GM23338 (cell line): ENCODE data around the gene BRD9. TPM values are rescaled to one million over a fixed set of nuclear protein-coding genes. Genes with fewer than 3 reads are reported as not detected.

Experiments
- ATAC-seq: fragments of 200-7000 bp; cut with Tn5 transposase; 3 replicates; pipeline ENCODE4 v1.9.1; 2020
- DNase-seq: peaks from one replicate; pipeline ENCODE4 v3.0.0-alpha.2; 2015; ENCODE audit warnings: low spot score
- H2AFZ ChIP-seq: fragments of 200-600 bp; sonication (generic); 2 replicates; pipeline ENCODE4 v1.8.0; 2016; ENCODE audit warnings: antibody characterized with exemption, mild to moderate bottlenecking, moderate library complexity
- H3F3A ChIP-seq: fragments of 200-600 bp; sonication (generic); replicated peaks from 2 replicates; pipeline ENCODE4 v1.8.0; 2017; ENCODE audit warnings: antibody characterized with exemption, mixed run types, low read depth
- H3K27ac ChIP-seq: fragments of 200-600 bp; sonication (generic); 2 replicates; pipeline ENCODE4 v1.6.1; 2016; ENCODE audit warnings: low read depth
- H3K27me3 ChIP-seq: fragments of 200-600 bp; sonication (generic); 2 replicates; pipeline ENCODE4 v1.8.0; 2016; ENCODE audit warnings: mild to moderate bottlenecking, mixed run types, moderate library complexity; ENCODE audit not compliant: insufficient read depth
- H3K36me3 ChIP-seq: fragments of 200-600 bp; sonication (generic); 2 replicates; pipeline ENCODE4 v1.8.0; 2016; ENCODE audit warnings: mild to moderate bottlenecking; ENCODE audit not compliant: insufficient read depth
- H3K4me1 ChIP-seq: fragments of 200-600 bp; sonication (generic); 2 replicates; pipeline ENCODE4 v1.8.0; 2016; ENCODE audit warnings: mild to moderate bottlenecking, moderate library complexity; ENCODE audit not compliant: insufficient read depth
- H3K4me2 ChIP-seq: fragments of 200-600 bp; sonication (generic); 2 replicates; pipeline ENCODE4 v1.7.1; 2017; ENCODE audit warnings: mixed run types
- H3K4me3 ChIP-seq: fragments of 200-600 bp; sonication (generic); 2 replicates; pipeline ENCODE4 v1.6.1; 2016; ENCODE audit warnings: mixed run types
- H3K79me2 ChIP-seq: fragments of 200-600 bp; sonication (generic); replicated peaks from 2 replicates; pipeline ENCODE4 v1.8.0; 2017; ENCODE audit warnings: mild to moderate bottlenecking; ENCODE audit not compliant: insufficient read depth
- H3K9me2 ChIP-seq: fragments of 200-600 bp; sonication (generic); 2 replicates; pipeline ENCODE4 v1.8.0; 2017; ENCODE audit not compliant: insufficient read depth
- H4K20me1 ChIP-seq: fragments of 200-600 bp; sonication (generic); replicated peaks from 2 replicates; pipeline ENCODE4 v1.8.0; 2017; ENCODE audit warnings: mild to moderate bottlenecking; ENCODE audit not compliant: insufficient read depth
- H3K27ac Mint-ChIP-seq: 2 replicates; pipeline ENCODE4 v1.8.0; 2020; ENCODE audit warnings: inconsistent platforms, mild to moderate bottlenecking, moderate library complexity, mixed read lengths
- H3K27me3 Mint-ChIP-seq: 3 replicates; pipeline ENCODE4 v1.8.0; 2022; ENCODE audit warnings: low read depth, mild to moderate bottlenecking, moderate library complexity, mixed read lengths, inconsistent platforms; ENCODE audit not compliant: insufficient read depth, poor library complexity
- H3K36me3 Mint-ChIP-seq: 3 replicates; pipeline ENCODE4 v1.8.0; 2021; ENCODE audit warnings: low read depth, mild to moderate bottlenecking, inconsistent platforms, moderate library complexity, mixed read lengths
- H3K4me1 Mint-ChIP-seq: 3 replicates; pipeline ENCODE4 v1.8.0; 2020; ENCODE audit warnings: mild to moderate bottlenecking, inconsistent platforms, mixed read lengths
- H3K4me3 Mint-ChIP-seq: 3 replicates; pipeline ENCODE4 v1.8.0; 2021; ENCODE audit warnings: moderate library complexity, mild to moderate bottlenecking, inconsistent platforms, mixed read lengths
- H3K9me3 Mint-ChIP-seq: 3 replicates; pipeline ENCODE4 v1.8.0; 2020; ENCODE audit warnings: moderate library complexity, mild to moderate bottlenecking, inconsistent platforms, mixed read lengths
- NANOG ChIP-seq: IDR thresholded peaks from 2 replicates; pipeline ENCODE4 v1.6.1; 2016; ENCODE audit warnings: antibody characterized with exemption, borderline replicate concordance
- polyA plus RNA-seq: library from polyadenylated mRNA; unstranded; fragments of >200 nt; fragmentation: Nextera tagmentation; extraction: Ambion mirVana; gene quantifications from 2 replicates; pipeline ENCODE4 v1.2.1, GENCODE V29; 2016
- total RNA-seq: library from RNA; depleted of rRNA; stranded (reverse); fragments of >200 nt; shearing (Covaris generic); gene quantifications from 2 replicates; pipeline ENCODE4 v1.2.3, GENCODE V29; 2014
- TF ChIP-seq, protein P1 (sequence below): fragments of 250-450 bp; sonication (Bioruptor Pico); IDR thresholded peaks from 2 replicates; pipeline ENCODE4 v1.5.0; 2020; ENCODE audit warnings: mild to moderate bottlenecking, moderate library complexity
- TF ChIP-seq, protein P2 (sequence below), 2 experiments: fragments of 200-600 bp in 1 of 2; sonication (generic) in 1 of 2; conservative IDR thresholded peaks; 2 replicates each; pipeline versions ENCODE4 v1.5.1 to v1.6.1; 2016 to 2017; ENCODE audit warnings: antibody characterized with exemption in 2 of 2, low read depth in 2 of 2, mild to moderate bottlenecking in 2 of 2, moderate library complexity in 1 of 2
- TF ChIP-seq, protein P3 (sequence below): IDR thresholded peaks from 2 replicates; pipeline ENCODE4 v1.6.1; 2016; ENCODE audit warnings: antibody characterized with exemption

The BRD9 gene
- total and polyA plus RNA-seq, 2 experiments from 2014 or later = 32.9 to 54.7 TPM

DNA sequence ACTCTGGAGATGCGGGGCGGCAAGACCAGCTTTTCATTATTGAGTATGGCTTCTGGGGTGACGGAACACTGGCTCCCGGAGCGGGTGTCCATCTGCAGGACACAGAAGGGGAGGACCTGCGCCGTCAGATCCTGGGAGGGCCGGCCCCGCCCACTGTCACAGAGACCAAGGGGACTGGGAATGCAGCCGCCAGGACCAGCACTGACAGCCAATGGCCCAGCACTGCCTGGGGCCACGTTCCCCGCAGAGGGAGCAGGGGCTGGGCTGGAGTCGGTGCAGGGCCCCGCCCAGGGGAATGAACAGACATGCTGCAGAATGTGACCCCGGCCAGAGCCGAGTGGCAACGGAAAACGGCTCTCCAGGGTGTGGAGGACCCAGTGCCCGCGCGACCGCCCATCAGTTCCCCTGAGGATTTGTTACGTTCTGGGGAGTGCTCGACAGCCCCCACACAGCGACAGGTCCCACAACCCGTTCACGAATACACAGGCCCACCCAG is 42.0 kb downstream of the BRD9 start, which contains the start of gene ZDHHC11:
Gene ZDHHC11, minus strand, starts transcription at position 476 of the 496 bp plus-strand sequence. Its CDS starts 384 bp downstream, at position 92.
- no peaks in the 10 kb centered on the region; the same call in 2 of the 3 replicates for H3K9me3 Mint-ChIP-seq
- H3K9me2 ChIP-seq = no peaks in the 10 kb centered on the region
- peaks cover 8% of the 10 kb centered on the region; the same call in 1 of the 3 replicates for H3K36me3 Mint-ChIP-seq
- no peaks in the 10 kb centered on the region for H3K27me3 ChIP-seq
- peak; percentile 37 for DNase-seq
- peaks cover 7% of the 10 kb centered on the region for H3K27me3 Mint-ChIP-seq
- TF ChIP-seq, protein P1, sequence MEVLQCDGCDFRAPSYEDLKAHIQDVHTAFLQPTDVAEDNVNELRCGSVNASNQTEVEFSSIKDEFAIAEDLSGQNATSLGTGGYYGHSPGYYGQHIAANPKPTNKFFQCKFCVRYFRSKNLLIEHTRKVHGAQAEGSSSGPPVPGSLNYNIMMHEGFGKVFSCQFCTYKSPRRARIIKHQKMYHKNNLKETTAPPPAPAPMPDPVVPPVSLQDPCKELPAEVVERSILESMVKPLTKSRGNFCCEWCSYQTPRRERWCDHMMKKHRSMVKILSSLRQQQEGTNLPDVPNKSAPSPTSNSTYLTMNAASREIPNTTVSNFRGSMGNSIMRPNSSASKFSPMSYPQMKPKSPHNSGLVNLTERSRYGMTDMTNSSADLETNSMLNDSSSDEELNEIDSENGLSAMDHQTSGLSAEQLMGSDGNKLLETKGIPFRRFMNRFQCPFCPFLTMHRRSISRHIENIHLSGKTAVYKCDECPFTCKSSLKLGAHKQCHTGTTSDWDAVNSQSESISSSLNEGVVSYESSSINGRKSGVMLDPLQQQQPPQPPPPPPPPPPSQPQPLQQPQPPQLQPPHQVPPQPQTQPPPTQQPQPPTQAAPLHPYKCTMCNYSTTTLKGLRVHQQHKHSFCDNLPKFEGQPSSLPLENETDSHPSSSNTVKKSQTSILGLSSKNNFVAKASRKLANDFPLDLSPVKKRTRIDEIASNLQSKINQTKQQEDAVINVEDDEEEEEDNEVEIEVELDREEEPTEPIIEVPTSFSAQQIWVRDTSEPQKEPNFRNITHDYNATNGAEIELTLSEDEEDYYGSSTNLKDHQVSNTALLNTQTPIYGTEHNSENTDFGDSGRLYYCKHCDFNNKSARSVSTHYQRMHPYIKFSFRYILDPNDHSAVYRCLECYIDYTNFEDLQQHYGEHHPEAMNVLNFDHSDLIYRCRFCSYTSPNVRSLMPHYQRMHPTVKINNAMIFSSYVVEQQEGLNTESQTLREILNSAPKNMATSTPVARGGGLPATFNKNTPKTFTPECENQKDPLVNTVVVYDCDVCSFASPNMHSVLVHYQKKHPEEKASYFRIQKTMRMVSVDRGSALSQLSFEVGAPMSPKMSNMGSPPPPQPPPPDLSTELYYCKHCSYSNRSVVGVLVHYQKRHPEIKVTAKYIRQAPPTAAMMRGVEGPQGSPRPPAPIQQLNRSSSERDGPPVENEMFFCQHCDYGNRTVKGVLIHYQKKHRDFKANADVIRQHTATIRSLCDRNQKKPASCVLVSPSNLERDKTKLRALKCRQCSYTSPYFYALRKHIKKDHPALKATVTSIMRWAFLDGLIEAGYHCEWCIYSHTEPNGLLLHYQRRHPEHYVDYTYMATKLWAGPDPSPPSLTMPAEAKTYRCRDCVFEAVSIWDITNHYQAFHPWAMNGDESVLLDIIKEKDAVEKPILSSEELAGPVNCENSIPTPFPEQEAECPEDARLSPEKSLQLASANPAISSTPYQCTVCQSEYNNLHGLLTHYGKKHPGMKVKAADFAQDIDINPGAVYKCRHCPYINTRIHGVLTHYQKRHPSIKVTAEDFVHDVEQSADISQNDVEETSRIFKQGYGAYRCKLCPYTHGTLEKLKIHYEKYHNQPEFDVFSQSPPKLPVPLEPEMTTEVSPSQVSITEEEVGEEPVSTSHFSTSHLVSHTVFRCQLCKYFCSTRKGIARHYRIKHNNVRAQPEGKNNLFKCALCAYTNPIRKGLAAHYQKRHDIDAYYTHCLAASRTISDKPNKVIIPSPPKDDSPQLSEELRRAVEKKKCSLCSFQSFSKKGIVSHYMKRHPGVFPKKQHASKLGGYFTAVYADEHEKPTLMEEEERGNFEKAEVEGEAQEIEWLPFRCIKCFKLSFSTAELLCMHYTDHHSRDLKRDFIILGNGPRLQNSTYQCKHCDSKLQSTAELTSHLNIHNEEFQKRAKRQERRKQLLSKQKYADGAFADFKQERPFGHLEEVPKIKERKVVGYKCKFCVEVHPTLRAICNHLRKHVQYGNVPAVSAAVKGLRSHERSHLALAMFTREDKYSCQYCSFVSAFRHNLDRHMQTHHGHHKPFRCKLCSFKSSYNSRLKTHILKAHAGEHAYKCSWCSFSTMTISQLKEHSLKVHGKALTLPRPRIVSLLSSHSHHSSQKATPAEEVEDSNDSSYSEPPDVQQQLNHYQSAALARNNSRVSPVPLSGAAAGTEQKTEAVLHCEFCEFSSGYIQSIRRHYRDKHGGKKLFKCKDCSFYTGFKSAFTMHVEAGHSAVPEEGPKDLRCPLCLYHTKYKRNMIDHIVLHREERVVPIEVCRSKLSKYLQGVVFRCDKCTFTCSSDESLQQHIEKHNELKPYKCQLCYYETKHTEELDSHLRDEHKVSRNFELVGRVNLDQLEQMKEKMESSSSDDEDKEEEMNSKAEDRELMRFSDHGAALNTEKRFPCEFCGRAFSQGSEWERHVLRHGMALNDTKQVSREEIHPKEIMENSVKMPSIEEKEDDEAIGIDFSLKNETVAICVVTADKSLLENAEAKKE (CRISPR knock-in tag) = no peak
- TF ChIP-seq, protein P2, sequence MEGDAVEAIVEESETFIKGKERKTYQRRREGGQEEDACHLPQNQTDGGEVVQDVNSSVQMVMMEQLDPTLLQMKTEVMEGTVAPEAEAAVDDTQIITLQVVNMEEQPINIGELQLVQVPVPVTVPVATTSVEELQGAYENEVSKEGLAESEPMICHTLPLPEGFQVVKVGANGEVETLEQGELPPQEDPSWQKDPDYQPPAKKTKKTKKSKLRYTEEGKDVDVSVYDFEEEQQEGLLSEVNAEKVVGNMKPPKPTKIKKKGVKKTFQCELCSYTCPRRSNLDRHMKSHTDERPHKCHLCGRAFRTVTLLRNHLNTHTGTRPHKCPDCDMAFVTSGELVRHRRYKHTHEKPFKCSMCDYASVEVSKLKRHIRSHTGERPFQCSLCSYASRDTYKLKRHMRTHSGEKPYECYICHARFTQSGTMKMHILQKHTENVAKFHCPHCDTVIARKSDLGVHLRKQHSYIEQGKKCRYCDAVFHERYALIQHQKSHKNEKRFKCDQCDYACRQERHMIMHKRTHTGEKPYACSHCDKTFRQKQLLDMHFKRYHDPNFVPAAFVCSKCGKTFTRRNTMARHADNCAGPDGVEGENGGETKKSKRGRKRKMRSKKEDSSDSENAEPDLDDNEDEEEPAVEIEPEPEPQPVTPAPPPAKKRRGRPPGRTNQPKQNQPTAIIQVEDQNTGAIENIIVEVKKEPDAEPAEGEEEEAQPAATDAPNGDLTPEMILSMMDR (conservative IDR thresholded peaks at IDR 0.05; ENCODE audit: low read depth in 2 of 2) = no peak
- TF ChIP-seq, protein P3, sequence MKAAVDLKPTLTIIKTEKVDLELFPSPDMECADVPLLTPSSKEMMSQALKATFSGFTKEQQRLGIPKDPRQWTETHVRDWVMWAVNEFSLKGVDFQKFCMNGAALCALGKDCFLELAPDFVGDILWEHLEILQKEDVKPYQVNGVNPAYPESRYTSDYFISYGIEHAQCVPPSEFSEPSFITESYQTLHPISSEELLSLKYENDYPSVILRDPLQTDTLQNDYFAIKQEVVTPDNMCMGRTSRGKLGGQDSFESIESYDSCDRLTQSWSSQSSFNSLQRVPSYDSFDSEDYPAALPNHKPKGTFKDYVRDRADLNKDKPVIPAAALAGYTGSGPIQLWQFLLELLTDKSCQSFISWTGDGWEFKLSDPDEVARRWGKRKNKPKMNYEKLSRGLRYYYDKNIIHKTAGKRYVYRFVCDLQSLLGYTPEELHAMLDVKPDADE = no peak
- no peak for TF ChIP-seq NANOG
- peak; percentile 73 for ATAC-seq
- H2AFZ ChIP-seq = no peak within 1 kb of the TSS
- no peaks in the 10 kb centered on the region for H3F3A ChIP-seq
- H3K4me1 Mint-ChIP-seq = no peaks in the 10 kb centered on the region; the same call in 2 of the 3 replicates
- H4K20me1 ChIP-seq = no peaks in the 10 kb centered on the region
- no peak within 1 kb of the TSS for H3K27ac Mint-ChIP-seq
- H3K79me2 ChIP-seq = no peaks in the 10 kb centered on the region
- H3K4me3 ChIP-seq = no peak within 1 kb of the TSS
- H3K4me3 Mint-ChIP-seq = no peak within 1 kb of the TSS
- H3K4me1 ChIP-seq = no peaks in the 10 kb centered on the region
- H3K4me2 ChIP-seq = no peak within 1 kb of the TSS
- H3K27ac ChIP-seq = no peak within 1 kb of the TSS
- H3K36me3 ChIP-seq = no peaks in the 10 kb centered on the region
